Ishikawa (cell line): ENCODE measurements around the gene ADCY5.

Experiments used
- NFIC ChIP-seq: IDR thresholded peaks from 2 replicates; pipeline ENCODE4 v1.6.1; 2012
- TAF1 ChIP-seq: IDR thresholded peaks from 2 replicates; pipeline ENCODE4 v1.6.1; 2012; ENCODE audit warnings: low read depth, mild to moderate bottlenecking

GRCh38 chr3:123383091-123384053, 65.5 kb downstream of the ADCY5 start:
- TF ChIP-seq TAF1 (no peak), NFIC (no peak)
